HG02884 (cell line): ENCODE measurements around the gene MYO9A.
"Not testable (repeated sequence)": the region's sequence is repeated elsewhere in the genome, so short reads cannot be mapped to it uniquely, and the experiment has no call there.

Experiments
- ATAC-seq: cut with Tn5 transposase; IDR thresholded peaks from one replicate; pipeline ENCODE4 v1.9.1; 2021; ENCODE audit warnings: mild to moderate bottlenecking, moderate library complexity; ENCODE audit not compliant: unreplicated experiment

Gene MYO9A

DNA sequence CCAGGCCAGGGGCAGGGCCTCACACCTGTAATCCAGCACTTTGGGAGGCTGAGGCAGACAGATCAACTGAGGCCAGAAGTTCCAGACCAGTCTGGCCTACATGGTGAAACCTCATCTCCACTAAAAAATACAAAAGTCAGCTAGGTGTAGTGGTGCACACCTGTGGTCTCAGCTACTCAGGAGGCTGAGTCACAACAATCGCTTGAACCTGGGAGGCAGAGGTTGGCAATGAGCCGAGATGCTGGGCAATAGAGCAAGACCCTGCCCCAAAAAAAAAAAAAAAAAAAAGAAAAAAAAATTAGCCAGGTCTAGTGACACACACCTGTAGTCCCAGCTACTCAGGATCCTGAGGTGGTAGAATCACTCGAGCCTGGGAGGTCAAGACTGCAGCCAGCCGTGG is 18.8 kb downstream of the MYO9A start:
- no peak for ATAC-seq

DNA sequence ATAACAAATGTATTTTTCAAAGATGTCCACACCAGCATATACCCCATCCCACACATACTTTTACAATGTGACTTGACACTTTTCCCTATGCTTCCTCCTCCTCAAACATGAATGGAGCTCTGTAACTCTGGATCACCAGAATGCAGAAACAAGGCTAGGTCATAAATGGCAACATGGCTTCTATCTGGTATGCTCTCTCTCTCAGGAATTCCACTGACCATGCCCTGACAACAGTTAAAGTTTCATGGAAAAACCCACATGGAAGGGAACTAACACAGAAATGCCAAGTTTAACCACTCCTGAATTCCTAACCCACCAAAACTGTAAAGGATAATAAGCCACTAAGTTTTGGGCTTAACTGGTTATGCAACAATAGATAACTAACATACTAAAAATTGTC is 19.9 kb downstream of the MYO9A start:
- no peak for ATAC-seq

DNA sequence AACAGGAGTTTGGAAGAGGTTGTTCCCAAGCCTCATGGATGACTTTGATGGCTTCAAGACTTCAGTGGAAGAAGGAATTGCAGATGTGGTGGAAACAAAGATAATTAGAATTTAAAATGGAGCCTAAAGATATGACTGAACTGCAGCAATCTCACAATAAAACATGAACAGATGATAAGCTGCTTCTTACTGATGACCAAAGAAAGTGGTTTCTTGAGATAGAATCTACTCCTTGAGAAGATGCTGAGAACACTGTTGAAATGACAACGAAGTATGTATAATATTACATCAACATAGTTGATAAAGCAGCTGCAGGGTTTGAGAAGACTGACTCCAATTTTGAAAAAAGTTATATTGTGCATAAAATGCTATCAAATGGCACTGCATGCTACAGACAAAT is 21.2 kb downstream of the MYO9A start:
- ATAC-seq: no peak

DNA sequence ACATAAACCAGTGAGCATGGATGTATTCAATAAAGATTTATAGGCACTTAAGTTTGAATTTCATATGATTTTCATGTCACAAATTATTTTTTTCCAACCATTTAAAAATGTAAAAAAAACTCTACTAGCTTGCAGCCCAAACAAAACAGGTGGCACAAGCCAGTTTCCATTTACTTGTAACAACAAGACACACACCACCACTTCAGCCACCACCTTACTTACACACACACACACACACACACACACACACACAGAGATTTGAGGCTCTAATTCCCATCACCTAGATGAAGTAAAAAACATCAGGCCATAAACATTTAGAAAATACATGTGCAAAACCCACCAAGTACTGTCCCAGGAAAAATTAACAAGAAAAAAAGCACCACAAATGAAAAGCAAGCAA is 25.3 kb downstream of the MYO9A start:
- no peak for ATAC-seq

DNA sequence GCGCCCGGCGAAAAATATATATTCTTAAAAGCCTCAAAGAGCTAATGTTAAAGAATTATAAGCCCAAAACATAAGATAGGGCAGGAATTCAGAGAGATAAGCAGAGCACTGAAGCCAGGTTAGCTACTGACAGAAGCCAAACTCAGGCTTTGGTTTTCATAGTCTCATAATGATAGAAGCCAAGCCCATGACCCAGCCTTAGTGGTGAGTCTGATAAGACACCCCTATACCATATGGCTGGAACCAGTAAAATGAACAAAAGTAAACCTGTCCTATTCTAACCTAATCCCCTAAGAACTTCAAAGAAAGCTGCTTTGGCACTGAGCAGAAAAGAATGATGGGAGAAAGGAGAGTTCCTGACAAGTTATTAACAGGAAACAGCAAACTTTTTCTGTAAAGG is 25.9 kb downstream of the MYO9A start:
- no peak for ATAC-seq

DNA sequence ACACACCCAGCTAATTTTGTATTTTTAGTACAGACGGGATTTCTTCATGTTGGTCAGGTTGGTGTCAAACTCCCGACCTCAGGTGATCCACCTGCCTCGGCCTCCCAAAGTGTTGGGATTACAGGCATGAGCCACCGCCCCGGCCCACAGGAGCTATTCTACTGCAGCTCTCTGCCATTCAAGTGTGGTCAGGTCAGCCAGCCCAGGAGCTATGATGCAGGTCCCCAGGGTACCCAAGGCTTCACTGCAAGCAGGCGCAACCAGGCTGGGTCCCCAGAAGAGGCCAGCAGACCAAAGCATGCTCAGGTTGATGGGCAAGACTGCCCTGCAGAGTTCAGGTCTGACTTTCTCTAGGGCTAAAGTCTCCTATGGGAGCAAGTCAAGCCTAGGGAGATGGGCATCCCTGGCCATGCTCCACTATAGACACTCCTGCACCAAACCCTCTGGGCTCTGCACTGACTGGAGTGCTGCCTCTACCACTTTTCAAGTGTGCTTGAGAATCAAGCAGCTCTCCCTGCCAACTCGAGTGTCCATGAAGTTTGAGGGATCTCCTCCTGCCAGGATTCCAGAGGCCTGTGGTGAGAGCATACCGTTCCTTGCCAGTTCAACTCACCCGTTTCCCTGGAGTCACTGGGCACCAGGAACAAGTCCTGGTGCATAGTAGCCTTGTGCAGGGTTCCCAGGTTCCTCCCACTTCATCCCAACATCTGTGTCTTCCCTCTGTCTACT is 30.9 kb downstream of the MYO9A start:
- ATAC-seq: no peak

DNA sequence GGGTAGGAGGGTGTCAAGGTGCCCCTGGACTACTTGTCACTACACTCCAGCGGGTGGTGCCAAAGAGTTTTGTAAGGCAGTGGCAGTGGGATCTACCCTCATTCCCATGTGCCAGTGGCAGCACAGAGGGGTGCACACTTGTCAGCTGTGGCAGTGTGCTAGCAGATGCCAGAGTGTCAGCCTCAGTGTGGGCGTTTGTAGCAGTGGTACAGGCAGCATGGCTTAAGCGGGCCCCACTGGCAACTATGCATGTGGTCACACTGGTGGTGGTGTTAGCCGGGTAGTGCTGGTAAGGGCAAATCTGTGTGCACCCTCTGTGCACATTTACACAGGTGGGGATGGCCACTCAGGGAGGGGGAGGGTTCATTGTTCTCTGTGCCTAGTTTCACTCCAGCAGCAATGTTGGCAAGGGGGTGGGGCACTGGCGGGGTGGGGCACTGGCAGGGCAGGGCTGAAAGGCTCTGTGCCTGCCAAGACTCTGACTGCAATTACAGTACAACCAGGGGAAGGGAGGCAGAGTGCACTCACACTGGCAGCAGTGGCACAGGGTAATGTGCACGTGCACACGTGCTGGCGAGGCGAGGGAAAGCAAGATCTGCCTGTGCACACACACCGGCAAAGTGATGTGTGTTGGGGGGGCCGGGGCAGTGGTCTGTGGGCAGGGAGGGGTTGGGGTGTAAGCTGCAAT is 31.8 kb downstream of the MYO9A start:
- ATAC-seq: no peak

DNA sequence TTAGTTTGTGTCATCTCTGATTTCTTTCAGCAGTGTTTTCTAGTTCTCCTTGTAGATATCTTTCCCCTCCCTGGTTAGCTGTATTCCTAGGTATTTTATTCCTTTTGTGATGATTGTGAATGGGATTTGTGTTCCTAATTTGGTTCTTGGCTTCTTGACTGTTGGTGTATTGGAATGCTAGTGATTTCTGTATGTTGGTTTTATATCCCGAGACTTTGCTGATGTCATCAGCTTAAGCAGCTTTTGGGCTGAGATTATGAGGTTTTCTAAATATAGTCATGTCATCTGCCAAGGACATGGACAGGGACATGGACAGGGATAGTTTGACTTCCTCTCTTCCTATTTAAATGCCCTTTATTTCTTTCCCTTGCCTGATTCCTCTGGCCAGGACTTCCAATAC is 35.8 kb downstream of the MYO9A start:
- ATAC-seq: no peak

DNA sequence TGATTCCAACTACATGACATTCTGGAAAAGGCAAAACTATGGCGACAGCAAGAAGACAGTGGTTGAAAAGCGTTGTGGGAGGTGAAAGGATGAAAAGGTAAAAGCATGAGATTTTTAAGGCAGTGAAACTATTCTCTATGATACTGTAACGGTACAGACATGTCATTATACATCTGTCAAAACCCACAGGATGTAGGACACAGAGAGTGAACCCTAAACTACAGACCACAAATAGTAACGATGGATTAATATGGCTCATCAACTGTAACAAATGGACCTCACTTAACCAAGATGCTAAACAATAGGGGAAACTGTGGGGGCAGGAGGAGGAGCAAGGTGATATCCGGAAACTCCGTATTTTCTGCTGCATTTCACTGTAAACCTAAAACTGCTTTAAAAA is 39.1 kb downstream of the MYO9A start:
- no peak for ATAC-seq

DNA sequence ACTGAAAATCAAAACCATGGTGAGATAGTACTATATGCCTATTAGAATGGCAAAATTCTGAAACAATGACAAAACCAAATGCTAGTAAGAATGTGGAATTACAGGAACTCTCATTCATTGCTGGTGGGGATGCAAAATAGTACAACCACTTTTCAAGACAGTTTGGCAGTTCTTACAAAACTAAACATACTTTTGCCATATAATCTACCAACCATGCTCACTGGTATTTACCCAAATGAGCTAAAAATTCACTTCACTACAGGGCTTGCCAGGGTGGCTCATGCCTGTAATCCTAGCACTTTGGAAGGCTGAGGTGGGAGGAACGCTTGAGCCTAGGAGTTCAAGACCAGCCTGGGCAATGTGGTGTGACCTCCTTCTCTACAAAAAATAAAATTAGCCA is 40.0 kb downstream of the MYO9A start:
- ATAC-seq: no peak

DNA sequence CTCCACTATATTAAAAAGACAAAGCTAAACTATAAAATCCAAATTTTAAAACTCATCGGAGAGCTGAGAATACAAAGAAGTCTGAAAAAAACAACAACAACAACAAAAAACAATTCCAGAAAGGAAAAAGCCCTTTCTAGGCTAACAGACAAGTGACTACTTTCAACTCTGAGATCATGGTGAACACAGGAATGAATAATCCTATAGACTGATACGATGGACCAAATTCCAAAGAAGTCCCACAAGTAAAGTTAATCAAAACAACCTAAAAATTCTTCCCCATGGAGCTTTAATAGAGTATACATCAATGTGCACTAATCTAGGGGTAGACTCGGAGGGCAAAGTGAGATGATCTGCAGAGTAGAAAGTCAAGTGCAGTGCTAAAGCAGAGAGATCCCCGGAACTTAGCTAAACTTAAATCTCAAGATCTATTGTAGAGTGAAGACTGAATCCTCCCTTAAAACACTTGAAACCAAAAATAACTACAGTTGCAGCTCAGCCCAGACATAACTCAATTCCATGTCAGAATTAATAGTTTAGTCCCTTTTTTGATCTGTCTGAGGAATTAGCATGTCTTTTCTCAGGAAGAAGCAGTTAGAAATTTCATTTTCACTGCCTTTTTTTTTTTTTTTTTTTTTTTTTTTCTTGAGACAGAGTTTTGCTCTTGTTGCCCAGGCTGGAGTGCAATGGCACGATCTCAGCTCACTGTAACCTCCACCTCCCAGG is 43.5 kb downstream of the MYO9A start:
- no peak for ATAC-seq

DNA sequence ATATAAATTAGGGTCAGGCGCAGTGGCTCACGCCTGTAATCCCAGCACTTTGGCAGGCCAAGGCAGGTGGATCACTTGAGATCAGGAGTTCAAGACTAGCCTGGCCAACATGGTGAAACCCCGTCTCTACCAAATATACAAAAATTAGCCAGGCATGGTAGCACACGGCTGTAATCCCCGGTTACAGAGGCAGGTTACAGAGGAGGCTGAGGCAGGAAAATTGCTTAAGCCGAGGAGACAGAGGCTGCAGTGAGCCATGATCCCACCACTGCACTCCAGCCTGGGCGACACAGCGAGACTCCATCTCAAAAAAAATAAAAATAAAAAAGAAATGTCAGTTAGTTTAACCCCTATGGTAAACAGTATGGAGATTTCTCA is 46.5 kb downstream of the MYO9A start:
- ATAC-seq: not testable (repeated sequence)

DNA sequence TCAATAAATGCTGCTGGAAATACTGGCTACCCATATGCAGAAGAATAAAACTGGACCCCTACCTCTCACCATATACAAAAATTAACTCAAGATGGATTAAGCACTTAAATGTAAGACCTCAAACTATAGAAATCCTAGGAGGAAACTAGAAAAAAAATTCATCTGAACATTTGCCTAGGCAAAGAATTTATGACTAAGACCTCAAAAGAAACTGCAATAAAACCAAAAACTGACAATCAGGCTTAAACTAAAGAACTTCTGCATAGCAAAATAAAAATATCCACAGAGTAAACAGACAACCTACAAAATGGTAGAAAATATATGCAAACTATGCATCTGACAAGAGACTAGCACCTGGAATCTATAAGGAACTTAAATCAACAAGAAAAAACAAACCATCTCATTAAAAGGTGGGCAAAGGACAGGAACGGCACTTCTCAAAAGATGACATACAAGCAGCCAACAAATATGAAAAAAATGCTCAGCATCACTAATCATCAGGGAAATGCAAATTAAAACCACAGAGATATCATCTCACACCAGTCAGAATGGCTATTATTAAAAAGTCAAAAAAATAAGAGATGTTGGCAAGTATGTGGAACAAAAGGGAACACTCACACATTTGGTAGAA is 47.0 kb downstream of the MYO9A start:
- no peak for ATAC-seq

DNA sequence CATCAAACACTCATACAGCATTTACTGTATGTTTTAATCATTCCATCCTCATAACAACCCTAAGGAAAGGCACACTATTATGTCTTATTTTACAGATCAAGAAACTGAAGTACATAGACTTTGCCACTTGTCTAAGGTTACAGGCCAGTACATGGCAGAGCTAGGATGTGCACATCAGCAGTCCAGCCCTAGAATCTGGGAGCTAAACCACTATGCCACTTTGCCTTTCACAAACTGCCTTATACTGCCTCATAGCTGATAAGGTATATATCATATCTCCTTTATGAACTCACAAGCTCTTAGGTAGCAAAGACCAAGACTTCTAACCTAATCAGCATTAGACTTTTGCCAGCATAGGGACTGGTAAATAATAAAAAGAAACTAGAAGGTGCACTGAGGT is 49.1 kb downstream of the MYO9A start:
- no peak for ATAC-seq

DNA sequence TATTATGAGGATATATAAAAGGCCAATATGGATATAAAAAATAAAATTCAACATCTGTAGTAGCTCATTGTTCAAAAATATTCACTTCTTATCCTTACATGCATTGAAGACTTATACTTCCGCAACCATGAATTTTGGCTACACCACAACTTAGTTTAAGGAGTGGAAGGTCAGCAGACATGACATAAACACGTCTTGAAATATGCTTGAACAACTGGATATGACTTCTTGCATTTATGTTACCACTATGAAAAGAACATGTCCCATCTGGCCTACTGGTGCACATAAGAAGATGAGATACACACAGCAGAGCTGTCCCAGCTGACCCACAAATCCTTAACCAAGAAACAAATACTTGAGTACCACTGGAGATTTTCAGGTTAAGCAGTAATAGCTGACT is 52.1 kb downstream of the MYO9A start:
- ATAC-seq: no peak

DNA sequence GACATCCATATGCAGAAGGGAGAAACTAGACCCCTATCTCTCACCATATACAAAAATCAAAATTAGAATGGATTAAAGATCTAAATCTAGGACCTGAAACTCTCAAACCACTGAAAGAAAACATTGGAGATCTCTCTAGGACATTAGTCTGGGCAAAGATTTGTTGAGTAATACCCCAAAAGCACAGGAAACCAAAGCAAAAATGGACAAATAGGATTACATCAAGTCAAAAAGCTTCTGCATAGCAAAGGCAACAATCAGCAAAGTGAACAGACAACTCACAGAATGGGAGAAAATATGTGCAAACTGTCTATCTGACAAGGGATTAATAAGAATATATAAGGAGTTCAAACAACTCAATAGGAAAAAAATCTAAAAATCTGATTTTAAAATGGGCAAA is 54.8 kb downstream of the MYO9A start:
- no peak for ATAC-seq

DNA sequence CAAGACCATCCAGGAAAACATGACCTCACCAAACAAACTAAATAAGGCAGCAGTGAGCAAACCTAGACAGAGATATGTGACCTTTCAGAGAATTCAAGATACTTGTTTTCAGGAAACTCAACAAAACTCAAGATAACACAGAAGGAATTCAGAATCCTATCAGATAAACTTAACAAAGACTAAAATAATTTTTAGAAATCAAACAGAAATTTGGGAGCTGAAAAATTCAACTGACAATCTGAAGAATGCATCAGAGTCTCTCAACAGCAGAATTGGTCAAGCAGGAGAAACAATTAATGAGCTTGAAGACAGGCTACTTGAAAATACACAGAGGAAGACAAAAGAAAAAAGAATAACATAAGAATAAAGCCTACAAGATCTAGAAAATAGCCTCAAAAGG is 55.6 kb downstream of the MYO9A start:
- ATAC-seq: no peak

DNA sequence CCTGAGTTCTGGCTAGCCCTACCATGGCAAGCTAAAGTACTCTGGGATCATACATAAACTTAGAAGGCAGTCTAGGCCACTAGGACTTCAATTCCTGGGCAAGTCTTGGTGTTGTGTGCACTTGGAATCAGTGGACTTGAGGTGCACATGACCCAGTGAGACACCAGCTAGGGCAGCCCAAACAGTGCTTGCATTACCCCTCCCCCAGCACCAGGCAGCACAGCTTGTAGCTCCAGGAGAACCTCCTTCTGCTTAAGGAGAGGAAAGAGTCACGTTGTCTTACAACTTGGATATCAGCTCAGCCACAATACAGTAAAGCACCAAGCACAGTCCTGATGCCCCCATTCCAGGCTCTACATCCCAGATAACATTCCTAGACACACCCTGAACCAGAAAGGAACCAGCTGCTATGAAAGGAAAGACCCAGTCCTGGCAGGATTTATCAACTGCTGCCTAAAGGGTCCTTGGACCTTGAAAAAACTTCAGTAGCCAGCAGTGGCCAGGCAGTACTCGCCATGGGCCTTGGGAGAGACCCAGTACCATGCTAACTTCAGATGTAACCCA is 57.2 kb downstream of the MYO9A start:
- no peak for ATAC-seq

DNA sequence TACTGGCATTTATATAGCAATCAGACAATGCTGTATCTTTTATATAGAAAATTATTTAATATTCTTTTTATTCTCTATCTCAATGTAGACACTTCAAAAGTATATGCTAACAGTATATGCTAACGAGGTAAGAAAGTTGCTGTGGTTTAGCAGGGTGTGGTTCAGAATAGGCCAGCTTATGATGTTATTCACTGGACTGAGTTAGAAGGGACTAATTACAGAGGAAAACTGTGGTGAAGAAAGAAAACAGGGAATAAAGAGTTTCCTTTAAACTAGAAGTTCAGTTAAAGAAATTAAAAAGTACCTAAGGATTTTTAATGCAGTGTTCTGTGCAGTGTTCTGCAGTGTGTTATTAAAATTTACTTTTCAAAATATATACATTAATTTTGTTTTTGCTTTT is 59.4 kb downstream of the MYO9A start:
- ATAC-seq: no peak

DNA sequence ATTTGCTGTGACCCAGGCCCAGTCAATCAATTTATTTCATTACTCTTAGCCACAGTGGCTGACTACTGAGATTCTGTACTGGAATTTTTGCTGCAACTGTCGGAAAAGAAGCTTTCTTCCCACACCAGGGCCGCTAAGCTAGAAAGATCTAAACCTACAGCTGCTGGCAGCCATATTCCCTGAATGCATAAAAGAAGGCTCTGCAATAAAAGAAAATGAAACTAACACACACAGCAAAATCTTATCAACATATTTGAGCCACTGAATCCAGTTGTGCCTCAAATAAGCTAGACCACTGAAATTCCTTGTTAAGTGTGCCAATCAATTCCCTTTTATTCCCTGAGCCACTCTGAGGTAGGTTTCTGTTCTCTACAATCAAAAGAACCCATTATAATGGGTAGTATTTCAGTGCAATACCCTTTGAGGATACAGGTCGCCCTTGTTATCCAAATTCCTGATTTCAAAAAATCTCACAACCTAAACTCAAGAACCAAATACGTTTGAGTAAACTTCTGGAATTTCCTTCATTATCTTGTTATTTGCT is 60.3 kb downstream of the MYO9A start:
- ATAC-seq: no peak

DNA sequence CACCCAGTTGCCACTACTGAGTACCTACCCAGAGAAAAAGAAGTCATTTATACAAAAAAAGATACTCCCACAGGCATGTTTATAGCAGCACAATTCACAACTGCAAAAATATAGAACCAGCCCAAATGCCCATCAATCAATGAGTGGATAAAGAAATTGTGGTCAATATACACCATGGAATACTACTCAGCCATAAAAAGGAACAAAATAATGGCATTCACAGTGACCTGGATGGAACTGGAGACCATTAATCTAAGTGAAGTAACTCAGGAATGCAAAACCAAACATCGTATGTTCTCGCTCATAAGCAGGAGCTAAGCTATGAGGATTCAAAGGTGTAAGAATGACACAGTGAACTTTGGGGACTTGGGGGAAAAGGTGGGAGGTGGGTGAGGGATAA is 61.7 kb downstream of the MYO9A start:
- ATAC-seq: not testable (repeated sequence)
